Stomach (tissue), 4 donors: ENCODE measurements around the gene PCGF3.

ENCODE experiments used
- EP300 ChIP-seq: sonication (generic); formaldehyde crosslinking; IDR thresholded peaks from one replicate; pipeline ENCODE4 v1.6.1; 2017; ENCODE audit warnings: antibody characterized with exemption
- TF ChIP-seq, protein P1 (sequence below), 7 experiments: fragments of 450-650 bp in 4 of 7; fragments of 200-600 bp in 3 of 7; sonication (generic) in 3 of 7; IDR thresholded peaks; one replicate each; pipeline ENCODE4 v1.5.1; 2016 to 2019; ENCODE audit warnings: antibody characterized with exemption in 7 of 7, control low read depth in 2 of 7, mild to moderate bottlenecking in 1 of 7

DNA sequence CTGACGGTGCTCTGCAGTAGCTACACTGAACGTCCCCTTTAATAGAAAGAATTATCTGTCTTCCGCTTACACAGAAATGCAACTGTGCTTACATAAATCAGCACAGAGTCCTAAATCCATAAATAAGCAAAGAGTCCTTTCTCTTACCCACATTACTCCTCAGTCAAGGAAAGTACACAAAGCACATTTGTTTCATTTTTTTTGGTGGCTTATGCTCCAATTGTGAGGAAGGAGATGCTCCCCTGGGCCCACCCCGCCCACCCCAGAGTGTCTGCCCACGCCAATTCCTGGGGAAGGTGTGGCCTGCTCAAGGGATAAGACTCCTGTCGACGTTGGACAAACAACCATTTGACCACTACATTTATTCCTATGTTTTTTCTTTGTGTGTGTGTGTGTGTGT lies 66.5 kb downstream of the PCGF3 start:
- TF ChIP-seq, protein P1, sequence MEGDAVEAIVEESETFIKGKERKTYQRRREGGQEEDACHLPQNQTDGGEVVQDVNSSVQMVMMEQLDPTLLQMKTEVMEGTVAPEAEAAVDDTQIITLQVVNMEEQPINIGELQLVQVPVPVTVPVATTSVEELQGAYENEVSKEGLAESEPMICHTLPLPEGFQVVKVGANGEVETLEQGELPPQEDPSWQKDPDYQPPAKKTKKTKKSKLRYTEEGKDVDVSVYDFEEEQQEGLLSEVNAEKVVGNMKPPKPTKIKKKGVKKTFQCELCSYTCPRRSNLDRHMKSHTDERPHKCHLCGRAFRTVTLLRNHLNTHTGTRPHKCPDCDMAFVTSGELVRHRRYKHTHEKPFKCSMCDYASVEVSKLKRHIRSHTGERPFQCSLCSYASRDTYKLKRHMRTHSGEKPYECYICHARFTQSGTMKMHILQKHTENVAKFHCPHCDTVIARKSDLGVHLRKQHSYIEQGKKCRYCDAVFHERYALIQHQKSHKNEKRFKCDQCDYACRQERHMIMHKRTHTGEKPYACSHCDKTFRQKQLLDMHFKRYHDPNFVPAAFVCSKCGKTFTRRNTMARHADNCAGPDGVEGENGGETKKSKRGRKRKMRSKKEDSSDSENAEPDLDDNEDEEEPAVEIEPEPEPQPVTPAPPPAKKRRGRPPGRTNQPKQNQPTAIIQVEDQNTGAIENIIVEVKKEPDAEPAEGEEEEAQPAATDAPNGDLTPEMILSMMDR (IDR thresholded peaks at IDR 0.05), result no peak
- no peak for TF ChIP-seq EP300
